GM12878 (cell line): ENCODE results near the gene SNAI3. TPM values are rescaled to one million over a fixed set of nuclear protein-coding genes. Genes with fewer than 3 reads are reported as not detected.
A peak's percentile ranks its signal among the peaks of the same experiment; 100 is the strongest.

Experiments
- BMI1 ChIP-seq: fragments of 450-650 bp; IDR thresholded peaks from 2 replicates; pipeline ENCODE4 v1.6.1; 2016; ENCODE audit warnings: mild to moderate bottlenecking, moderate library complexity, borderline replicate concordance
- CBX5 ChIP-seq: sonication (generic); IDR thresholded peaks from 2 replicates; pipeline ENCODE4 v1.6.1; 2016; ENCODE audit warnings: low read depth, moderate library complexity, mild to moderate bottlenecking, inconsistent platforms
- CHD1 ChIP-seq: IDR thresholded peaks from 2 replicates; pipeline ENCODE4 v1.6.1; 2012; ENCODE audit warnings: low read depth, low read length, improper control_type of control experiment
- CTCF ChIP-seq, 3 experiments: IDR thresholded peaks in 2 of 3; conservative IDR thresholded peaks in 1 of 3; 2 replicates each; pipeline ENCODE4 v1.5.1; 2011; ENCODE audit warnings: low read depth in 3 of 3, low read length in 3 of 3, mild to moderate bottlenecking in 3 of 3, control low read depth in 2 of 3, moderate library complexity in 2 of 3, inconsistent platforms in 1 of 3, mixed read lengths in 1 of 3; ENCODE audit not compliant: control insufficient read depth in 2 of 3, insufficient read depth in 1 of 3; ENCODE audit errors: extremely low read depth in 1 of 3
- EP300 ChIP-seq, 2 experiments: fragments of 150-350 bp in 1 of 2; IDR thresholded peaks; 2 replicates each; pipeline ENCODE4 v1.6.1; 2011 to 2012; ENCODE audit warnings: low read depth in 2 of 2, low read length in 2 of 2, borderline replicate concordance in 1 of 2, improper control_type of control experiment in 1 of 2, inconsistent platforms in 1 of 2; ENCODE audit not compliant: control insufficient read depth in 1 of 2
- ESRRA ChIP-seq: IDR thresholded peaks from 2 replicates; pipeline ENCODE4 v1.6.1; 2012; ENCODE audit warnings: mild to moderate bottlenecking, low read length, improper control_type of control experiment
- HCFC1 ChIP-seq: fragments of 150-350 bp; IDR thresholded peaks from 2 replicates; pipeline ENCODE4 v1.6.1; 2014; ENCODE audit warnings: low read length
- HDAC2 ChIP-seq: fragments of 200-600 bp; sonication (generic); IDR thresholded peaks from 2 replicates; pipeline ENCODE4 v1.6.1; 2017
- IRF3 ChIP-seq: fragments of 450-650 bp; IDR thresholded peaks from 2 replicates; pipeline ENCODE4 v1.6.1; 2014; ENCODE audit warnings: mild to moderate bottlenecking
- JUNB ChIP-seq: IDR thresholded peaks from 2 replicates; pipeline ENCODE4 v1.6.1; 2016; ENCODE audit warnings: antibody characterized with exemption, mild to moderate bottlenecking
- JUND ChIP-seq: IDR thresholded peaks from 2 replicates; pipeline ENCODE4 v1.6.1; 2012; ENCODE audit warnings: low read depth, mild to moderate bottlenecking, low read length, improper control_type of control experiment, moderate library complexity
- KDM1A ChIP-seq: fragments of 200-600 bp; sonication (generic); IDR thresholded peaks from 2 replicates; pipeline ENCODE4 v1.6.1; 2016; ENCODE audit warnings: borderline replicate concordance
- KLF5 ChIP-seq: fragments of 450-650 bp; IDR thresholded peaks from 2 replicates; pipeline ENCODE4 v1.6.1; 2014; ENCODE audit warnings: mild to moderate bottlenecking; ENCODE audit not compliant: partially characterized antibody
- MLLT1 ChIP-seq: fragments of 450-650 bp; IDR thresholded peaks from 2 replicates; pipeline ENCODE4 v1.6.1; 2016; ENCODE audit warnings: mild to moderate bottlenecking
- NFIC ChIP-seq: IDR thresholded peaks from 2 replicates; pipeline ENCODE4 v1.6.1; 2012; ENCODE audit warnings: low read depth, mild to moderate bottlenecking, inconsistent platforms, low read length, moderate library complexity
- NR2C1 ChIP-seq: fragments of 450-650 bp; IDR thresholded peaks from 2 replicates; pipeline ENCODE4 v1.6.1; 2017; ENCODE audit warnings: antibody characterized with exemption, mild to moderate bottlenecking, moderate library complexity
- POLR2A ChIP-seq: IDR thresholded peaks from 2 replicates; pipeline ENCODE4 v1.6.1; 2011; ENCODE audit warnings: low read depth, mild to moderate bottlenecking, low read length
- POLR2AphosphoS5 ChIP-seq: IDR thresholded peaks from 2 replicates; pipeline ENCODE4 v1.6.1; 2011; ENCODE audit warnings: mild to moderate bottlenecking, low read length, inconsistent platforms
- SMAD1 ChIP-seq: fragments of 450-650 bp; IDR thresholded peaks from 2 replicates; pipeline ENCODE4 v1.6.1; 2018; ENCODE audit warnings: mild to moderate bottlenecking, low read depth; ENCODE audit not compliant: partially characterized antibody
- SMARCA5 ChIP-seq: fragments of 450-650 bp; IDR thresholded peaks from 2 replicates; pipeline ENCODE4 v1.6.1; 2017; ENCODE audit warnings: mild to moderate bottlenecking
- SPI1 ChIP-seq: IDR thresholded peaks from 2 replicates; pipeline ENCODE4 v1.6.1; 2011; ENCODE audit warnings: low read depth, mild to moderate bottlenecking, low read length, moderate library complexity, borderline replicate concordance; ENCODE audit not compliant: insufficient read depth
- SREBF1 ChIP-seq: IDR thresholded peaks from 2 replicates; pipeline ENCODE4 v1.6.1; 2012; ENCODE audit warnings: mild to moderate bottlenecking, low read length
- SREBF2 ChIP-seq: IDR thresholded peaks from 2 replicates; pipeline ENCODE4 v1.6.1; 2012; ENCODE audit warnings: mild to moderate bottlenecking, low read length
- TAF1 ChIP-seq: IDR thresholded peaks from 2 replicates; pipeline ENCODE4 v1.6.1; 2011; ENCODE audit warnings: mild to moderate bottlenecking, low read depth, low read length, borderline replicate concordance
- TCF12 ChIP-seq: IDR thresholded peaks from 2 replicates; pipeline ENCODE4 v1.6.1; 2011; ENCODE audit warnings: low read depth, mild to moderate bottlenecking, low read length
- ZNF217 ChIP-seq: fragments of 450-650 bp; IDR thresholded peaks from 2 replicates; pipeline ENCODE4 v1.6.1; 2017; ENCODE audit warnings: antibody characterized with exemption, mild to moderate bottlenecking
- ZSCAN29 ChIP-seq: fragments of 450-650 bp; IDR thresholded peaks from 2 replicates; pipeline ENCODE4 v1.6.1; 2017; ENCODE audit warnings: mild to moderate bottlenecking, moderate library complexity
- polyA plus RNA-seq, 11 experiments: library from polyadenylated mRNA; depleted of rRNA in 4 of 11; unstranded in 6 of 11; stranded (reverse) in 5 of 11; fragments of >200 nt; fragmentation: Nextera tagmentation in 4 of 11; fragmentation: Illumina TruSeq in 1 of 11; extraction: Ambion mirVana in 4 of 11; extraction: Trizol in 1 of 11; gene quantifications; 1 replicate in 1 of 11; 2 replicates in 10 of 11; pipeline versions ENCODE4 v1.2.1 to v1.2.3, GENCODE V29; 2011 to 2016; ENCODE audit warnings: inconsistent platforms in 2 of 11, missing spikeins in 2 of 11, low read depth in 1 of 11
- total RNA-seq, 4 experiments: library from RNA; depleted of rRNA in 3 of 4; stranded (reverse); fragments of >200 nt in 3 of 4; fragmentation: Illumina TruSeq in 1 of 4; extraction: Trizol in 1 of 4; gene quantifications; 2 replicates each; pipeline versions ENCODE4 v1.2.1 to v1.2.3, GENCODE V29; 2013 to 2021
- TF ChIP-seq, protein P1 (sequence below): IDR thresholded peaks from 2 replicates; pipeline ENCODE4 v1.6.1; 2012; ENCODE audit warnings: low read depth, low read length, improper control_type of control experiment

Gene SNAI3
- total and polyA plus RNA-seq, 10 of the 15 experiments (the other 5 are each of a cell fraction or from before 2014, with no cell fraction given), result 0.21 to 7.4 (median 3.0) TPM

DNA sequence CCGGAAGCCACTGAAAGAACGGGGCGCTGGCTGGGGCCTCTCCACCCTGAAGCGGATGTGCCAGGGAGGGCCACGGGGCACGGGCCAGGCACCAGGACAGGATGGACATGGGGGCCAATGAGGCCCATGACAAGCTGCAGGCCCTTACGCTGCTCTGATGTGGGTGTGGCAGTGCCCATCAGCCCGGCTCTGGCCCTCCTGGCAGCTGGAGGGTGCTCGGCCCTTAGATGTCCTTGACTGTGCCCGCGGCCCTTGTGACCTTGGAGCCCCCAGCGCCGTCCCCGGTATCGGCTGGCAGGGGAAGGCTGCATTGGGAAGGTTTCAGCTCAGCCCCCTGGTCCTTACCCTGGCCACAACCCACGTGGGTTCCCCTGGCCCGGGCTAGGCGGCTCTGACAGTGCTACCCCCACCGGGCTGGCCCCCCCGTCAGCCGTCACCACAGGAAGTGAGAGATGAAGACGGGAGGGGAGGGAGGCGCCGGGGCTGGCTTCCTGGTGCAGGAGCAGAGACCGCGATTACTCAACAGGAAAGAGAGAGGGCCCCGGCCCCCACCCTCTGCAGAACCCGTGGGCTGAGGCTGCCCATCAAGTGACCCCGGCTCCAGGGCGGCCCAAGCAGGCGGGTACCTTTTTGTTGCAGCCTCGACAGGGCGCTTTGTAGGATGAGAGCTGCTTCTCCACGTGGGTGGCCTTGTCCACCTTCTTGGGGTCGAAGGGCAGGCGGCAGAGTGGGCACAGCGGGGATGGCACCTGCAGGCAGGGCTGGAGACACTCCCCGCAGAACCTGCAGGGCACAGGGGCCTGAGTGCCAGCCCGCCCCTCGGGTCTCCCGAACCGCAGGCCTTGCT is 14.6 kb upstream of the SNAI3 start (continued):
- TF ChIP-seq CBX5 (no peak), KDM1A (no peak), JUNB (peak; percentile 58; the same call in 1 of the 2 replicates), KLF5 (no peak), TAF1 (no peak), NFIC (no peak), NR2C1 (peak; percentile 40; the same call in 1 of the 2 replicates), SPI1 (peak; percentile 71), MLLT1 (peak; percentile 55; the same call in 1 of the 2 replicates), SMAD1 (no peak), ZSCAN29 (no peak), BMI1 (no peak), TCF12 (0 out of 2 replicates have a peak, but pooled peaks have one; percentile 46), CTCF (IDR thresholded peaks at IDR 0.05 in 2 of 3, conservative IDR thresholded peaks at IDR 0.05 in 1 of 3; ENCODE audit: control insufficient read depth in 2 of 3, extremely low read depth in 1 of 3, insufficient read depth in 1 of 3, low read depth in 3 of 3, low read length in 3 of 3) (no peak), HDAC2 (no peak), SREBF2 (no peak), SMARCA5 (0 out of 2 replicates have a peak, but pooled peaks have one; percentile 78), ESRRA (no peak; the same call in 1 of the 2 replicates), EP300 (IDR thresholded peaks at IDR 0.05; ENCODE audit: borderline replicate concordance in 1 of 2, control insufficient read depth in 1 of 2, low read depth in 2 of 2, low read length in 2 of 2) (peak; percentile 13 to 34; a peak in 2 of 4 replicates), CHD1 (no peak), SREBF1 (no peak), POLR2A (peak; percentile 62; the same call in 1 of the 2 replicates), ZNF217 (no peak), JUND (peak; percentile 41; the same call in 1 of the 2 replicates), HCFC1 (no peak), POLR2AphosphoS5 (0 out of 2 replicates have a peak, but pooled peaks have one; percentile 25), IRF3 (0 out of 2 replicates have a peak, but pooled peaks have one; percentile 4)
- TF ChIP-seq, protein P1, sequence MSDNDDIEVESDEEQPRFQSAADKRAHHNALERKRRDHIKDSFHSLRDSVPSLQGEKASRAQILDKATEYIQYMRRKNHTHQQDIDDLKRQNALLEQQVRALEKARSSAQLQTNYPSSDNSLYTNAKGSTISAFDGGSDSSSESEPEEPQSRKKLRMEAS, result peak; percentile 70; the same call in 1 of the 2 replicates
